ENCODE measurements around the gene LPAR6.

The LPAR6 gene

GRCh38 chr13:48393030-48393697 lies 19.7 kb downstream of the LPAR6 start:
- H3K9me3 ChIP-seq (ENCODE audit: insufficient read depth, low read length): no peaks in the 10 kb centered on the region; the same call in 1 of the 2 replicates
- H3K36me3 ChIP-seq (ENCODE audit: insufficient read depth, insufficient read length, low read length): peaks cover 14% of the 10 kb centered on the region
- H3K9ac ChIP-seq (ENCODE audit: insufficient read length, low read depth): no peak overlapping the region
- no peak overlapping the region for H3K4me3 ChIP-seq (ENCODE audit: insufficient read length, low read depth)
- no peaks in the 10 kb centered on the region for H3K27me3 ChIP-seq (ENCODE audit: insufficient read depth, insufficient read length)
- TF ChIP-seq ZNF274 (IDR thresholded peaks at IDR 0.05; ENCODE audit: low read depth, low read length): no peak
- no peak for TF ChIP-seq YY1 (IDR thresholded peaks at IDR 0.05; ENCODE audit: insufficient read depth, insufficient read length)
- no peak for TF ChIP-seq SUZ12 (IDR thresholded peaks at IDR 0.05; ENCODE audit: extremely low read depth, insufficient read depth, insufficient read length)
- DNase-seq (ENCODE audit: low read depth, low spot score): no peak
- no peaks in the 10 kb centered on the region for H3K4me1 ChIP-seq (ENCODE audit: insufficient read depth, insufficient read length)

GRCh38 chr13:48391257-48391656 lies 21.7 kb downstream of the LPAR6 start:
- TF ChIP-seq YY1 (IDR thresholded peaks at IDR 0.05; ENCODE audit: insufficient read depth, insufficient read length): no peak
- TF ChIP-seq ZNF274 (IDR thresholded peaks at IDR 0.05; ENCODE audit: low read depth, low read length): no peak
- TF ChIP-seq SUZ12 (IDR thresholded peaks at IDR 0.05; ENCODE audit: extremely low read depth, insufficient read depth, insufficient read length): no peak
- Histone ChIP-seq H3K27me3 (ENCODE audit: insufficient read depth, insufficient read length) (no peaks in the 10 kb centered on the region), H3K9me3 (ENCODE audit: insufficient read depth, low read length) (no peaks in the 10 kb centered on the region; the same call in 1 of the 2 replicates)

GRCh38 chr13:48386816-48387215 lies 26.1 kb downstream of the LPAR6 start:
- Histone ChIP-seq H3K9me3 (ENCODE audit: insufficient read depth, low read length) (no peaks in the 10 kb centered on the region), H3K36me3 (ENCODE audit: insufficient read depth, insufficient read length, low read length) (peaks cover 3% of the 10 kb centered on the region), H3K4me1 (ENCODE audit: insufficient read depth, insufficient read length) (no peaks in the 10 kb centered on the region), H3K27me3 (ENCODE audit: insufficient read depth, insufficient read length) (no peaks in the 10 kb centered on the region), H3K4me3 (ENCODE audit: insufficient read length, low read depth) (no peak overlapping the region), H3K9ac (ENCODE audit: insufficient read length, low read depth) (no peak overlapping the region)
- TF ChIP-seq YY1 (IDR thresholded peaks at IDR 0.05; ENCODE audit: insufficient read depth, insufficient read length) (no peak), SUZ12 (IDR thresholded peaks at IDR 0.05; ENCODE audit: extremely low read depth, insufficient read depth, insufficient read length) (no peak), ZNF274 (IDR thresholded peaks at IDR 0.05; ENCODE audit: low read depth, low read length) (no peak)
- DNase-seq (ENCODE audit: low read depth, low spot score): no peak

More at GRCh38 chr13:48391257-48391656, 21.7 kb downstream of the LPAR6 start:
- H3K4me3 ChIP-seq (ENCODE audit: insufficient read length, low read depth): no peak overlapping the region
- no peak for DNase-seq (ENCODE audit: low read depth, low spot score)
- H3K9ac ChIP-seq (ENCODE audit: insufficient read length, low read depth): no peak overlapping the region
- H3K4me1 ChIP-seq (ENCODE audit: insufficient read depth, insufficient read length): no peaks in the 10 kb centered on the region
- H3K36me3 ChIP-seq (ENCODE audit: insufficient read depth, insufficient read length, low read length): peaks cover 14% of the 10 kb centered on the region

- no peaks in the 10 kb centered on the region for H3K9me3 ChIP-seq (ENCODE audit: insufficient read depth, low read length)
- H3K4me3 ChIP-seq (ENCODE audit: insufficient read length, low read depth): no peak overlapping the region
- no peaks in the 10 kb centered on the region for H3K36me3 ChIP-seq (ENCODE audit: insufficient read depth, insufficient read length, low read length)
- H3K27me3 ChIP-seq (ENCODE audit: insufficient read depth, insufficient read length): no peaks in the 10 kb centered on the region
- H3K4me1 ChIP-seq (ENCODE audit: insufficient read depth, insufficient read length): no peaks in the 10 kb centered on the region
- no peak for DNase-seq (ENCODE audit: low read depth, low spot score)
- TF ChIP-seq YY1 (IDR thresholded peaks at IDR 0.05; ENCODE audit: insufficient read depth, insufficient read length) (no peak), ZNF274 (IDR thresholded peaks at IDR 0.05; ENCODE audit: low read depth, low read length) (no peak), SUZ12 (IDR thresholded peaks at IDR 0.05; ENCODE audit: extremely low read depth, insufficient read depth, insufficient read length) (no peak)
- no peak overlapping the region for H3K9ac ChIP-seq (ENCODE audit: insufficient read length, low read depth)
Observed at GRCh38 chr13:48383384-48383783, 29.5 kb downstream of the LPAR6 start.

- no peak overlapping the region for H3K9ac ChIP-seq (ENCODE audit: insufficient read length, low read depth)
- no peaks in the 10 kb centered on the region for H3K36me3 ChIP-seq (ENCODE audit: insufficient read depth, insufficient read length, low read length)
- no peak overlapping the region for H3K4me3 ChIP-seq (ENCODE audit: insufficient read length, low read depth)
- DNase-seq (ENCODE audit: low read depth, low spot score): no peak
- no peaks in the 10 kb centered on the region for H3K4me1 ChIP-seq (ENCODE audit: insufficient read depth, insufficient read length)
- no peaks in the 10 kb centered on the region for H3K27me3 ChIP-seq (ENCODE audit: insufficient read depth, insufficient read length)
- H3K9me3 ChIP-seq (ENCODE audit: insufficient read depth, low read length): no peaks in the 10 kb centered on the region
- TF ChIP-seq YY1 (IDR thresholded peaks at IDR 0.05; ENCODE audit: insufficient read depth, insufficient read length) (no peak), SUZ12 (IDR thresholded peaks at IDR 0.05; ENCODE audit: extremely low read depth, insufficient read depth, insufficient read length) (no peak), ZNF274 (IDR thresholded peaks at IDR 0.05; ENCODE audit: low read depth, low read length) (no peak)
Observed at GRCh38 chr13:48380581-48380980, 32.3 kb downstream of the LPAR6 start.

- Histone ChIP-seq H3K4me1 (ENCODE audit: insufficient read depth, insufficient read length) (no peaks in the 10 kb centered on the region), H3K9ac (ENCODE audit: insufficient read length, low read depth) (no peak overlapping the region), H3K36me3 (ENCODE audit: insufficient read depth, insufficient read length, low read length) (peaks cover 2% of the 10 kb centered on the region), H3K4me3 (ENCODE audit: insufficient read length, low read depth) (no peak overlapping the region), H3K9me3 (ENCODE audit: insufficient read depth, low read length) (no peaks in the 10 kb centered on the region), H3K27me3 (ENCODE audit: insufficient read depth, insufficient read length) (no peaks in the 10 kb centered on the region)
- DNase-seq (ENCODE audit: low read depth, low spot score): no peak
- no peak for TF ChIP-seq ZNF274 (IDR thresholded peaks at IDR 0.05; ENCODE audit: low read depth, low read length)
- TF ChIP-seq YY1 (IDR thresholded peaks at IDR 0.05; ENCODE audit: insufficient read depth, insufficient read length): no peak
- TF ChIP-seq SUZ12 (IDR thresholded peaks at IDR 0.05; ENCODE audit: extremely low read depth, insufficient read depth, insufficient read length): no peak
Observed at GRCh38 chr13:48377857-48378256, 35.1 kb downstream of the LPAR6 start.

GRCh38 chr13:48370815-48371214 lies 42.1 kb downstream of the LPAR6 start:
- no peak for DNase-seq (ENCODE audit: low read depth, low spot score)
- Histone ChIP-seq H3K9ac (ENCODE audit: insufficient read length, low read depth) (no peak overlapping the region), H3K9me3 (ENCODE audit: insufficient read depth, low read length) (no peaks in the 10 kb centered on the region), H3K27me3 (ENCODE audit: insufficient read depth, insufficient read length) (no peaks in the 10 kb centered on the region), H3K4me3 (ENCODE audit: insufficient read length, low read depth) (no peak overlapping the region), H3K36me3 (ENCODE audit: insufficient read depth, insufficient read length, low read length) (peaks cover 6% of the 10 kb centered on the region), H3K4me1 (ENCODE audit: insufficient read depth, insufficient read length) (no peaks in the 10 kb centered on the region)
- TF ChIP-seq YY1 (IDR thresholded peaks at IDR 0.05; ENCODE audit: insufficient read depth, insufficient read length) (no peak), ZNF274 (IDR thresholded peaks at IDR 0.05; ENCODE audit: low read depth, low read length) (no peak), SUZ12 (IDR thresholded peaks at IDR 0.05; ENCODE audit: extremely low read depth, insufficient read depth, insufficient read length) (no peak)

Measured in NT2/D1 (cell line).